GM18511 (cell line): ENCODE data around the gene MRO.
"Not testable (repeated sequence)": the region's sequence is repeated elsewhere in the genome, so short reads cannot be mapped to it uniquely, and the experiment has no call there.

Experiments used
- ATAC-seq: cut with Tn5 transposase; IDR thresholded peaks from one replicate; pipeline ENCODE4 v1.9.1; 2021; ENCODE audit warnings: mild to moderate bottlenecking, moderate library complexity; ENCODE audit not compliant: unreplicated experiment

The MRO gene

GRCh38 chr18:50819728-50820378 is at the start of gene MRO:
Gene MRO, minus strand, starts transcription at chr18:50820016. Its CDS starts 10,616 bp downstream, at chr18:50809400.
- ATAC-seq = peak; percentile 89

GRCh38 chr18:50869150-50869549 is 49.3 kb upstream of the MRO start:
- no peak for ATAC-seq

GRCh38 chr18:50866765-50867164 is 46.9 kb upstream of the MRO start:
- no peak for ATAC-seq

- no peak for ATAC-seq
These were observed 44.1 kb upstream of the MRO start for GRCh38 chr18:50863840-50864375.

- ATAC-seq = no peak
These were observed 42.6 kb upstream of the MRO start for GRCh38 chr18:50862401-50862800.

GRCh38 chr18:50861617-50862016 is 41.8 kb upstream of the MRO start:
- ATAC-seq = no peak

- ATAC-seq = no peak
These were observed 40.2 kb upstream of the MRO start for GRCh38 chr18:50859793-50860555.

- no peak for ATAC-seq
These were observed 37.9 kb upstream of the MRO start for GRCh38 chr18:50857694-50858093.

GRCh38 chr18:50857166-50857565 is 37.4 kb upstream of the MRO start:
- not testable (repeated sequence) for ATAC-seq

GRCh38 chr18:50855976-50856757 is 36.4 kb upstream of the MRO start:
- no peak for ATAC-seq

GRCh38 chr18:50853863-50854271 is 34.1 kb upstream of the MRO start:
- no peak for ATAC-seq

GRCh38 chr18:50850307-50851065 is 30.7 kb upstream of the MRO start:
- ATAC-seq = no peak

- ATAC-seq = no peak
These were observed 29.6 kb upstream of the MRO start for GRCh38 chr18:50849419-50849821.

GRCh38 chr18:50848991-50849390 is 29.2 kb upstream of the MRO start:
- ATAC-seq = no peak

GRCh38 chr18:50848061-50848551 is 28.3 kb upstream of the MRO start:
- no peak for ATAC-seq

- ATAC-seq = no peak
These were observed 27.4 kb upstream of the MRO start for GRCh38 chr18:50847192-50847591.

GRCh38 chr18:50844960-50845359 is 25.1 kb upstream of the MRO start:
- no peak for ATAC-seq

GRCh38 chr18:50844554-50844953 is 24.7 kb upstream of the MRO start:
- no peak for ATAC-seq

GRCh38 chr18:50842846-50843245 is 23.0 kb upstream of the MRO start:
- no peak for ATAC-seq

- ATAC-seq = no peak
These were observed 20.2 kb upstream of the MRO start for GRCh38 chr18:50839996-50840395.

GRCh38 chr18:50839341-50839740 is 19.5 kb upstream of the MRO start:
- no peak for ATAC-seq
